ENCODE data around the gene GAB1.

The GAB1 gene

DNA sequence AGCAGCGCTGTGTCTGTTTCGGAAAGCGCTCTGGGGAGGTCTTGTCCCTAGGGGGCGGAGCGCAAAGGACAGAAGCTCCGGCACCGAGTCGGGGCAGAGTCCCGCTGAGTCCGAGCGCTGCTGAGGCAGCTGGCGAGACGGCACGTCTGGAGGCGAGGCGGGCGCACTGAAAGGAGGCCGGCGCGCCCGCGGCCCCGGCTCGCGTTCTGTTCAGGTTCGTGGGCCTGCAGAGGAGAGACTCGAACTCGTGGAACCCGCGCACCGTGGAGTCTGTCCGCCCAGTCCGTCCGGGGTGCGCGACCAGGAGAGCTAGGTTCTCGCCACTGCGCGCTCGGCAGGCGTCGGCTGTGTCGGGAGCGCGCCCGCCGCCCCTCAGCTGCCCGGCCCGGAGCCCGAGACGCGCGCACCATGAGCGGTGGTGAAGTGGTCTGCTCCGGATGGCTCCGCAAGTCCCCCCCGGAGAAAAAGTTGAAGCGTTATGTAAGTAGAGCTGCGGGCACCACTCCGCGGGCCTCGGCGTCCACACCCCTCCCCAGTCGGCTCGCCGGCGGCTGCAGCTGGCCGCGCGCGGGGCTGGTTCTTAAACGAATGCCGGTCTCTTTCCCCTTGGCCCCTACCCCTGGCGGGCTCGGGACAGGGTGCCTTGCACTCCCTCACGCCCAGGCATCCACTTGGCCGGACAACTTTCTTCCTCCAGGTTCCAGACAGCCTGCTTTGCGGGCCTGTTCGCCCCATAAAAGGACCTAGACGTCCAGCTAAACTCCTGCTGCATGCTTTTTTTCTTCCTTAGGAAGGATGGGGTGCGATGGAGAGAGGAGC is at the start of gene GAB1:
GAB1 (plus strand) TSS at position 96 of the 819 bp plus-strand sequence; CDS start at position 409, 313 bp downstream.
- DNase-seq, result peak; percentile 75

DNA sequence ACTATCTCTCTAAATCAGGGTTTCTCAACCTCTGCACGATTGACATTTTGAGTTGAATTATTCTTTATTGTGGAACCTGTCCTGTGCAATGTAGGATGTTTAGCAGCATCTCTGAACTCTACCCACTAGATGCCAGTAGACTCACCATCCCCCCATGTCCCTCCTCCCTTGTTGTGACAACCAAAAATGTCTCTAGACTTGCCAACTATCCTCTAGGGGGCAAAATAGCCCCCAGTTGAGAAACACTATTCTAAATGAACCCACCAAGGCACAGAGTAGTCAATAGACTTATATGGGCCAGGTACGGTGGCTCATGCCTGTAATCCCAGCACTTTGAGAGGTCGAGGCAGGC is 49.1 kb upstream of the GAB1 start:
- DNase-seq, result no peak

DNA sequence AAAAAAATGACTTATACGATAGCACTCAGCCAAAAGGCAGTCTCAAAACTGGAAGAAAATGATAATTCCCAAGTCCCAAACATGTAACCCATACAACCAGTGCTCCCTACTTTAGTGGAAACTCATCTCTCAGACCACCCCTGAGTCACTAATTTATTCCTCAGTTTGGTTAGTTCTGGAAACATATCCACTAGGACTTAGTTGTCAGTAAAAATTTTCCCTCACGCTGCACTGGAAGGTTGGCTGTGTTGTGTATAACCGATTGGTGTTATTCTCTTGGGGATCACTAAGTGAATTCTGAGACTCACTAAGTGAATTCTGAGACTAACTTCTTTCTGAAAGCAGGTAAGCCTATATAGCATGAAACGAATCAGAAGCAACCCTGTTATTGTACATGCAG is 48.5 kb upstream of the GAB1 start:
- no peak for DNase-seq

DNA sequence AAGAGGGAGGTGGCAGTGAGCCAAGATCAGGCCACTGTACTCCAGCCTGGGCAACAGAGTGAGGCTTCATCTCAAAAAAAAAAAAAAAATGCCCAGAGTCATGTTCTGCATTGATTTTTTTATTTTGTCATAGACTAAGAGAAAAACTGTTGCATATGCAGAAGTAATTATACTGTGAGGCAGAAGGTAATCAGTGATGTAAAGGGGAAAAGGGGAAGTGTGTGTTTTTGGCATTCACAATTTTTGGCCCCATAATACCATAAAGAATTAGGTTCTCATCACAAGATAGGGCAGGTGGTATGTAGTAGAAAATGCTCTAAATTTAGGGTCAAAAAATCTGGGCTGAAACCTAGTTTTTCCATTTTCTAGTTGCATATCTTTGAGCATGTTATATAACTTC is 47.3 kb upstream of the GAB1 start:
- DNase-seq, result no peak

DNA sequence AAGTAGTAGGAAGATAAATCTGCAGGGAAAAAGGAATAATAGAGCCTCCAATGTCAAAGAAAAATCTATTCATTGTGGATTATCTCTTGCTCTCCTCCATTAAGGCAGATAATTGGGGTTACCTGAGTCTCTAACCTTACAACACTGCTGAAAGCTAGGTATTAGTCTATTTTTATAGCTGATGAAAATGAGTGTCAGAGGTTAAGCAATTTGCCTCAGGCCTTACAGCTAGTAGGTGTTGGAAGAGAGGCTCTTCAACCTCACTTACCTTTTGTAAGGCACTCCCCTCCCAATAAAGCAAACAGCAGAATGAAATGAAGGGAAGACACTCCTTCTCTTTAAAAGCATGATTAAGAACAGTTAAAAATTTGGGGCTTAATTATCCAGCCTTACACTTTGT is 45.4 kb upstream of the GAB1 start:
- no peak for DNase-seq

DNA sequence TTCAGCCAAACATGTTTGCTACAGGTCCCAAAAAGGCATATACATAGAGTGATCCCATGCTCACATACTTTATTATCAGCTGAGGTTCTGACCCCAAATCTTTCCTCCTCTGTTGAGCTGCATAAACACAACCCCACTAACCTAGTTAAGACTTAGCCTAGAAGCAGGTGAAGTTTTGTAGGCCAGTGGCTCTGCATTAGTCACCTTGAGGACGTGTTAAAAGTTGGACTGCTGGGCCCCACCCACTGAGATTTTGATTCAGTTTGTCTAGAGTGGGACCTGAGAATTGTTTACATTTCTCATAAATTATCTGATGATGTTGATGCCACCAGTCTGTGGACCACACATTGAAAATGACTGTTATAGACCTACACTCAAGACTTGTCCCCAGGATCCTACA is 43.8 kb upstream of the GAB1 start:
- DNase-seq, result no peak

DNA sequence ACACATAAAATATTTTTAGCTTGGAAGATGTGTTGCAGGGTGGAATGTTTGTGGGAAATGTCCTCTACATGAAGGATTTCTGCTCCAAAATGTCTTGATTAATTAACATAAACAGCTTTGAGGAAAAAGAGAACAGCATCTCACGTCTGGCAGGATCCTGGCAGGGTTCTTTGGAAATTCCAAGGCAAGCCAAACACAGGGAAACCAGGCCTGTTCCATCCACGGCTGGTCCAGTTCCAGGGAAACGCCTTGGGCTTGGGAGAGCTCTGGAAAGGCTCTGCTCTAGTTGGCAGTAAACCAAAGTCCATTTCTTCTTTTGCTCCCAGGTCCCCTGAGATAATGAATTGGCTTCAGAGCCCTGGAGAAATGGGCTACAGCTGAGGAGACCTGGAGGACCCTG is 42.4 kb upstream of the GAB1 start:
- peak; percentile 82 for DNase-seq

DNA sequence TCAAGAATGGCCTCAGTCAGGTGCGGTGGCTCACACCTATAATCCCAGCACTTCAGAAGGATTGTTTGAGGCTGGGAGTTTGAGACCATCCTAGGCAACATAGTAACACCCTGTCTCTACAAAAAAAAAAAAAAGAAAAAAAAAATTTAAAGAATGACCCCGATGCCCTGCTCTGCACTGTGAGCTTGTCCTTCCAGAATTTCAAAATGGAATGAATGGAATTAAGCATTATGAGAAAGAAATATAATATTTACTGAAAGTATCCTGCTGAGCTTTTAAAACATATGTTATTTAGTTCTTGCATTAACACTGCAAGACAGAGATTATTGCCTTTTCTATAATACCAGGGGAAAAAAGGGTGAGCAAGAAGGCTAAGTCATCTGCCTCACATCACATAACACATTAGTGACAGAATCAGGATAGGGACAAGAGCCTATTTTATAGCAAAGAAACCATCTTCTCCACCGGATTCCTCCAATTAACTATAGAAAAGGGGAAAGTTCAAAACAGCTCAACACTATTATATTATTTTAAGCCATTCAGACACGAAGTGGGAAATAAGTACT is 41.9 kb upstream of the GAB1 start:
- no peak for DNase-seq

DNA sequence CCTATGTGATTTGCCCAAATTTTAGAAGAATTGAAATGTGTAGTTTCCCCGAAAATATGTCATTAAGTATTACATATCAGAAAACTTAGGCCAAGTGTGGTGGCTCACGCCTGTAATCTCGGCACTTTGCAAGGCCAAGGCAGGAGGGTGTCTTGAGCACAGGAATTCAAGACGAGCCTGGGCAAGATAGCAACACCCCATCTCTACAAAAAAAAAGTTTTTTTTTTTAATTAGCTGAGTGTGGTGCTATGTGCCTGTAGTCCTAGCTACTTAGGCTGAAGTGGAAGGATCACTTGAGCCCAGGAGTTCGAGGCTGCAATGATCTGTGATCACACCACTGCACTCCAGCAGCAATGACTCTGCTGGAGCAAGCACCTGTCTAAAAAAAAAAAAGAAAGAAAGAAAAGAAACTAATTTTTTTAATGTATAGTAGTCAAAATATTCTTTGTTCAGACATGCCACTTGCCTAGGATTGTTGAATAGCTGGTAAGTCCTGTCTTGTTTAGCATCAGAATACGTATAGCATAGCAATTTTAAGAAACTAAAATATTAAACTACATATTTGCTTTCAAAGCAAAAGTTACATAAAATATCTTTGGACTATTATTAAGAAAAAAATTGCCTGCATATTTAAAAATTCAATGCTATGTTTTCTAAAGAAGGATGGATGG is 40.1 kb upstream of the GAB1 start:
- no peak for DNase-seq

DNA sequence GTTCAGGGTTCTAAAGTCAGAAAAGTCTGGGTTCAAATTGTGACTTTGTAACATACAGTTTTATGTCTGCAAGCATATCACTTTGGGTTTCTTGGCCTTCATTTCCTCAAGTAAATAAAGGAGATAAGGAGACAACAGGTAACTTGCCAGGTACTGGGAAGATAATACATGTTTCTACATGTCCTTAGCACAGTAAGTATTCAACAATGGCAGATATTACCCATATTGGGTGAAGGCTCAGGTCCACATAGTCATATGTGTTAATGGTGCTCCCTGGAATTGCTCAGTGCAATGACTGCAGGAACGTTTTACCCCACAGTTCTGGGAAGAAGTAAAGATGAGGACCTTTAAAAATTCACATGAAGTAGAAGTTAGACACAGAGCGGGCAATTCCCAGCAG is 35.8 kb upstream of the GAB1 start:
- DNase-seq, result no peak

DNA sequence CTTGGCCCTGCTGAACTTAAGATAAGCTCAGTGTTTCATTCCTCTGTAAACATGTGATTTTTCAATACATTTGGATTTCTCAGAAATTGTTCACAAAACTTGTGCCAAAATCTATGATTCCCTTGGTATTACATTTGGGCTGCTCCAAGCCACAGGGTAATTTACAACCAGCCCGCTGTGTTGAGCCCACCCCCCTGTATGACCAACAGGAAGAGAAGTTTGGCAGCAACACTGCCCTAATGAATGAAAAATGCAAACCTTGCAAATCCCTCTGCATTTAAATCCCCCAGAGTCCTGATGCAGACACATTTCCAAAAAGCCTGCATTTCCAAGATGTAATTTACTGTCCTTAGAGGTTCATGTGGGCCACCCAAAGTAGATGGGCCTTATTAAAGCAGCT is 34.1 kb upstream of the GAB1 start:
- DNase-seq, result peak; percentile 64

DNA sequence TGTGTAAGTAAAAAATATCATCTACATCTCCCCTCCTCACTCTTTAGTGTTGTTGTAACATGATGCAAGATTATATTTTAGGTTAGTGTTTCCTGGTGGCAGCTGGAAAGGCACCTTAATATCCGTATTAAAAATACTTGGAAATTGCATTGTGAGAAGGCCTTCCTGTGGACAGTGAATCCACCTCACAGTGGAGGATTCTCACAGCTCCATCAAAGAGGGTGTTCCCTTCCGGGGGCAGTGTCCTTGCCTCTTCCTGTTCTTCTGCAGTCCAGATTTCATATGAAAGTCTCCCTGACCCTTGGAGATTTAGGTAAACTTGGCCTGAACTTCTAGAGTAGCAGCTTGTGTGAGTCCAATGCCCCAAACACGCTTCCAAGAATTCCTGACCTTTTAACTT is 29.9 kb upstream of the GAB1 start:
- no peak for DNase-seq

DNA sequence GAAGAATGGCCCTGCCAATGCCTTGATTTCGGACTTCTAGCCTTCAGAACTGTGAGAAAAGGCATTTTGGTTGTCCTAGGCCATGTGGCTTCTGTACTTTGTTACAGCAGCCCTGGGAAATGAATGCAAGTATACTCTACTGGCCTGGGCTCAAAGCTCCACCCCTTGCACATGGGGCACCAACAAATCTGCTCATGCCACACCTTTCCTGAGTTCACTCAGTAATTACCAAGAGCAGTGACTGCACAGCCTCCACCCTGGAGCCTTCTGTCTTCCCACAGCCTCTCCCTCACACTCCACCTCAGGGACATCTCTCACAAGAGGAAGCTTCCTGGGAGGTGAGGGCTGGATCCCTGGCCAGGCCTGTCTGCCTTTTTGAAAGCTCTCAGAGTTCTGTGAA is 29.1 kb upstream of the GAB1 start:
- no peak for DNase-seq

DNA sequence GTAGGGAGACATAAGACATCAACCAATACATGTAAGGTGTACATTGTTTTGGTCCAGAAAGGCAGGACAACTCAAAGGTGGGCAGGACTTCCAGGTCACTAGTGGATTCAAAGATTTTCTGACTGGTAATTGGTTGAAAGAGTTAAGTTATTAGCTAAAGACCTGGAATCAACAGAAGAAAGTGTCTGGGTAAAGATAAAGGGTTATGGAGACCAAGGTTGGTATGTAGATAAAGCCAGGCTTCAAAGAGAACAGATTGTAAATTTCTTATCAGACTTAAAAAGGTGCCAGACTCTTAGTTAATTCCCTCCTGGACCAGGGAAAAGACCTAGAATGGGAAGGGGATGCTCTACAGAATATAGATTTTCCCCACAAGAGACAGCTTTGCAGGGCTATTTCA is 28.3 kb upstream of the GAB1 start:
- DNase-seq, result no peak

DNA sequence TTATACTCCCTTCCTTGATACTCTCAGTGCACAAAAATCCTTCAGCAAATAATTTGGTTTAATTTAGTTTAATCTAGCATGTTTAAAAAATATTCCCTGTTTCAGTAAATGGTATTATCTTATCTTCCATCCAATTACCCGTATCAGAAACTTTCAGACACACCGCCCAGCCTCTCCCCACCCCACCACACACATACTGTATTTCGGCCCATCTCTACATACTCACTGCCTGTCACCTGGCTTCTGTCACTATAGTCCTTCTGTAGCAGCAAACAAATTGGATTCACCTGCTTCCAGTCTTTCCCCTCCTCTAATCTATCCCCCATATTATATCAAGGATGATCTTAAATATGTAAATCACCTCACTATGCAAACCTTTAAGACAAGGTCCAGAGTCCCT is 24.8 kb upstream of the GAB1 start:
- no peak for DNase-seq

DNA sequence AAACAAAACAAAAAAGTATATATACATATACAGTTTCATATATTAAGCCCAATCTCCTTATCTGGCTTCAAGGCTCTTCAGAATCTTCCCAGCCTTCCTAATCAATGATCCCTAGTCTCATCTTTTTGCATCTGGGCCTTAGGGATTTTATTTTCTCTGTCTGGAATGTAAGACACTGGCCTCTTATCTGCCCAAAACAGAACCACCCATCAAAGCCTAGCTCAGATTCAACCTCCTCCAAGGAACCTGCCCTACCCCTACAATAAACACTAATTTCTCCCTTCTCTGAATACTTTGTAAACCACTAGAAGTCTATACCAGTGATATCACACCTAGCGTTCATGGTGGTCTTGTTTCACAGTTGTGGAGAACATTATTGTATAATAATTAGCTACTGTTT is 23.2 kb upstream of the GAB1 start:
- DNase-seq, result no peak

DNA sequence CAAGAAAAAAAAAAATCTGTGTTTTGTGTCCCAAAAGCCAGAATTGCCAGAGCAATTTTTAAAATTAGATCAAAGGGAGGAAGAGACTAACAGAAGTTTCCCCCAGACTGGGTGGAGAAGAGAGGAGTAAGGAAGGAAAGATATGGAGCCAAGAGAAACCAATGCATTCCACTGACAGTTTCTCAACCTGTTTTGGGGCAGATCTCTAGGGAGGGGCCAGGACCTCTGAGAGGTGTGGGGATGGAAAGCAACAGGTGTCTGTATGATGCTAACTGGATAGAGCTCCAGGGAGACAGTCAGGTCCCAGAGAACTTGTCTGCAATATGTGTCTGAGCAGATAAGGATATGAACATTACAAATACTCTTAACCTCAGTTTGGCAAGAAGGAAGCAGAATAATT is 22.7 kb upstream of the GAB1 start:
- DNase-seq, result no peak

DNA sequence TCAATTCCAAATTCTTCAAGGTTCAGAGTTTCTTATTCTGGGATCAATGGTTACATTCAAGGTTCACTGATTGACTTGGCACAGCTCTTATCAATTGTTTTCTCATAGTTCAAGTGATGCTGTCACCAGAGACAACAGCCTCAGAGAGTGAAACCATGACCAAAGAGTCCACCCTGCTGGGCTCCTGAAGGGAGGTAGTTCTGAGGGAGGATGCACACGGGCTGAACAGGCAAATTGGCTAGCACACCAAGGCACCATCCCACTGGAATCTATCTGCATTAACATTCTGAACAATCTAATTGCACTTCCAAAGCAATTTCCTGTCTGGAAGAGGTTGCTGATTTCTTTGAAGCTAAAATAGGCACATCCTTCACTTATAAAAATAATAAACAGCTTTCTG is 16.6 kb upstream of the GAB1 start:
- no peak for DNase-seq

DNA sequence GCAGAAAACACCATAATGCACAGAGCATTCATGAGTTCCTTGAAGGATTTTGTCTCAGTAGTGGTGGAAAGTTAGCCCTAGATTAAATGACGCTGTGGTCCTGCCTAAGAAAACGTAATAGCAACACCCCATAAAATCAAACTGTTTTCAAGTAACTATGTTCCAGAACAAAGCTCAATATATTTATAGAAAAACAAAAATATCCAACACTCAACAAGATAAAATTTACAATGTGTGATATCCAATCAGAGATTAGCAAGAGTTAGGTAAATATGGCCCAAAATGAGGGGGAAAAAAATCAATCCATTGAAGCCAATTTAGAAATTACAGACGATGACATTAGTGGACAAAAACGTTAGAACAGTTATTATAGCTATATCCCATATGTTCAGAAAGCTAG is 9.9 kb upstream of the GAB1 start:
- DNase-seq, result no peak

DNA sequence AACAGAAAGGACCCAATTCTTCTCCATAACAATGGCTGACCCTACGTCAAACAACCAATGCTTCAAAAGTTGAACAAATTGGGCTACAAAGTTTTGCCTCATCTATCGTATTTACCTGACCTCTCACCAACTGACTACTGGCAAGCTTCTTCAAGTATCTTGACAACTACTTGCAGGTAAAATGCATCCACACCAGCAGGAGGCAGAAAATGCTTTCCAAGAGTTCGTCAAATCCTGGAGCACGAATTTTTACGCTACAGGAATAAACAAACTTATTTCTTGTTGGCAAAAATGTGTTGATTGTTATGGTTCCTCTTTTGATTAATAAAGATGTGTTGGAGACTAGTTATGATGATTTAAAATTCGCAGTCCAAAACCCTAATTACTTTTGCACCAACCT is 6.7 kb upstream of the GAB1 start:
- DNase-seq, result no peak

DNA sequence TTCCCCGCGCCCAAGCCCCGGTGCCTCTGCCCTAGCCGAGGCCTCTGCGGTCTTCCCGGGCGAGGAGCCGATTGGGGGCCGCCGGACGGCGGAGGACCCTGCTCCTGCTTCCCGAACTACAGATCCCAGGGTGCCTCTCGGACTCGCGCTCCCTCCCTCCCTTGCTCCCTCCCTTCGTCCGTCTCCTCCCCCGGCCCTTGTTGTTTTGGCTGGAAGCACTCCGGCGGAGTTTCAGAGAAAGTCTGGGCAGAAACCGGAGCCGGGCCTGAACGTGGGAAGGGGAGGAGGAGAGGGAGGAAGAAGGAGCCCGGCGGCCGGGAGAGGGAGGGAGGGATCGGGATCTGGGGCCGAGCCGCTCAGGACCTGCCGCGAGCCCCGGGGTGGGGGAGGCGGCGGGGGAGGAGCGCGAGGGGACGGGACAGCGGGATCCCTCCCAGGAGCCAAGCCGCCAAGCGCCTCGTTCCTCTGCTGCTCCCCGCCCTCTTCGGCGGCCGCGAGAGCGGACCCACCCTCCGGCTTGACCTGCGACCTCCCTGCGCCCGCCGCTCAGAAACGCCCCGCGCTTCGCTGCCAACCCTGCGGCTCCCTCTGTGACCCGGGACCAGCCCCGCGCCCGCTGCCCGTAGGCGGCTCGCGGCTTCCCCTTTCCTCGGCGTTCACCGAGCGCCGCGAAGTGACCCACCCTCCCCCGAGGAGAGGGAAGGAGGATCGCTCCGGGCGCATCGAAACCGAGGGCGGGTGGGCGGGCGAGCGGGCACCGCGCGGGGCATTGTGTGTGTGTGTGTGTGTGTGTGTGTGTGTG is 496 bp upstream of the GAB1 start:
- peak; percentile 96 for DNase-seq

DNA sequence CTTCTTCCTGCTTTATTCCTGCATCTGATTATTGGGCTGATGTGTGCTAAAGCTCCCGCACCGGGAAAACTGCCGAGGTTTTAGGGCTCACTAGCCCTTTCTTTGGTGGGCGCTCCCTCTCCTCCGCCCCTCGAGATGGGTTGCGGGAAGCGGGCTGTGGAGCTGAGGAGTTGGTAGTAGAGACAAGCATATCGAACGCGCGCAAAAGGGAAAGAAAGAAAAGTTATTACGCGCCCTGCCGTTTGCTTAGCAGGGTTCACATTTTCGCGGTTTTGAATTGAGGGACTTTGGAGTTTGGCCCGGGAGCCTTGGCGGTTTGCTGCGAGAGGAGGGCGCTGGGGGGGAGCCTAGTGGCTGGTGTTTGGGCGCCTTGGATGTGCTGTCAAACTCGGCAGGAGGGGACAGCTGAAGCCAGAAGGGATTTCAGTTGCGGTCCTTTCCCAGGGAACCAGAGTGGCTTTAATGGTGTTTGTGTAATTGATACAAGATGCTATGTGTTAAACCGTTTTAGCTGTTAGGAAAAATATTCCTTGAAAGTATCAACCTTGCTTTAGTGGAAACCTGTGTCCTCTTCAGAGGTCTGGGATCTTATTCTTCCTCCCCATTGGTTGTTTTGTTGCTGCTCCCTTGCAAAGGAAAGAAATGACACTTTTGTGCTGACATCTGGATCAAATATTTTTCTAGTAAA is 1.1 kb downstream of the GAB1 start:
- DNase-seq, result peak; percentile 85

DNA sequence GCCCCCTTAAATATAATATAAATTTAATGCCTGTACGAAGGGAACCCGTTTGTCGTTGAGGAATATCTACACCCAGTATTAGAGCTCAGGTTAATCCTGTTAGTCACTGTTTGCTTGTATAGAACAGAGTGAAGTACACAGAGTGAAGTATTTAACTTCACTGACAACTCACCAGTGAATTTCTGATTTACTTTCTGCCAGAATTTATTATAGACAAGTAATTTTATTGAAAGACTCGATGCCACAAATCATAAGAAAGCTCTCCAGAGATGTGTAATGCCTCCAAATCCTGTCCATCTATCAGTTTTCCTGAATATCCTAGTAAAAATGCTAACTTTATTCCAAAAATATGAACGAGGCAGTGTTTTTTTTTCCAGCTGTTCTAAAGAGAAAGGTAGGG is 1.6 kb downstream of the GAB1 start:
- no peak for DNase-seq
